AG04450 (cell line): Measurements from ENCODE around the gene CRADD. TPM values are rescaled to one million over a fixed set of nuclear protein-coding genes. Genes with fewer than 3 reads are reported as not detected.

Experiments used
- CTCF ChIA-PET: fragments of 300-600, 350-600 bp; formaldehyde crosslinking; extraction: SDS; loops from one replicate; lab custom pipeline; 2022; ENCODE audit warnings: antibody characterized with exemption, inconsistent platforms; lab: Charles Lee
- POLR2A ChIA-PET: fragments of 350-600 bp; formaldehyde crosslinking; extraction: SDS; loops from one replicate; lab custom pipeline; 2021; ENCODE audit warnings: antibody characterized with exemption, inconsistent platforms; lab: Yijun Ruan, JAX
- DNase-seq: peaks from one replicate; pipeline ENCODE4 v3.0.0-alpha.2; 2011; ENCODE audit warnings: low read depth, low spot score
- H3K27ac ChIP-seq: one replicate; pipeline ENCODE4 v1.5.1; 2012; ENCODE audit warnings: low read depth, low read length, control low read depth
- H3K27me3 ChIP-seq: one replicate; pipeline ENCODE4 v1.6.0; 2012; ENCODE audit warnings: low read length; ENCODE audit not compliant: control insufficient read depth, insufficient read depth
- H3K4me3 ChIP-seq: 2 replicates; pipeline ENCODE4 v1.5.1; 2011; ENCODE audit warnings: mild to moderate bottlenecking, low read depth, low read length, control low read depth
- H3K9me3 ChIP-seq: 2 replicates; pipeline ENCODE4 v1.5.1; 2012; ENCODE audit warnings: low read length; ENCODE audit not compliant: control insufficient read depth, insufficient read depth
- polyA plus RNA-seq: library from polyadenylated mRNA; depleted of rRNA; stranded (reverse); fragments of >200 nt; gene quantifications from 2 replicates; pipeline ENCODE4 v1.2.3, GENCODE V29; 2011
- TF ChIP-seq, protein P1 (sequence below): IDR thresholded peaks from 2 replicates; pipeline ENCODE4 v1.5.1; 2011; ENCODE audit warnings: low read depth, low read length, control low read depth, inconsistent platforms

The CRADD gene
- polyA plus RNA-seq, 1 experiment: 8.8 TPM

DNA sequence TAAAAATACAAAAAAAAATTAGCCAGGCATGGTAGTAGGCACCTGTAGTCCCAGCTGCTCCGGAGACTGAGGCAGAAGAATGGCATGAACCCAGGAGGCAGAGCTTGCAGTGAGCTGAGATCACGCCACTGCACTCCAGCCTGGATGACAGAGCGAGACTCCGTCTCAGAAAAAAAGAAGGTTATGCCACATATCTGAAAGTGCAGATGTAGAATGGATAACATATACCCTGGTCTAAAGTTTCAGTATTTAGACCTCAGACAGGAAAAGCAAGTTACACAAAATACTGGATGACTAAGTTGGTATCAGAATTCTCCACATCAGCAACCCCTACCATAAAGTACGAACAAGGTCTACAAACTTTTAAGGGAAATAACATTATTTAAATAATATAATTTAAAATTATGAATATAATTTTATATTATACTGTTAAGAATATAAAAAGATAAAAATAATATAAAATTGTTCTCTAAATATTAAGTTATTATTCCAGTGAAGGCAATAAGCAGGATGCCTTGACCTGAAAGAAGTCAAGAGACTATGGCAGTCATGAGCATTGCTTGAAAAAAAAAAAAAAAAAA, 169.9 kb downstream of the CRADD start:
- no peaks in the 10 kb centered on the region for H3K27me3 ChIP-seq
- no peak overlapping the region for H3K4me3 ChIP-seq
- TF ChIP-seq, protein P1, sequence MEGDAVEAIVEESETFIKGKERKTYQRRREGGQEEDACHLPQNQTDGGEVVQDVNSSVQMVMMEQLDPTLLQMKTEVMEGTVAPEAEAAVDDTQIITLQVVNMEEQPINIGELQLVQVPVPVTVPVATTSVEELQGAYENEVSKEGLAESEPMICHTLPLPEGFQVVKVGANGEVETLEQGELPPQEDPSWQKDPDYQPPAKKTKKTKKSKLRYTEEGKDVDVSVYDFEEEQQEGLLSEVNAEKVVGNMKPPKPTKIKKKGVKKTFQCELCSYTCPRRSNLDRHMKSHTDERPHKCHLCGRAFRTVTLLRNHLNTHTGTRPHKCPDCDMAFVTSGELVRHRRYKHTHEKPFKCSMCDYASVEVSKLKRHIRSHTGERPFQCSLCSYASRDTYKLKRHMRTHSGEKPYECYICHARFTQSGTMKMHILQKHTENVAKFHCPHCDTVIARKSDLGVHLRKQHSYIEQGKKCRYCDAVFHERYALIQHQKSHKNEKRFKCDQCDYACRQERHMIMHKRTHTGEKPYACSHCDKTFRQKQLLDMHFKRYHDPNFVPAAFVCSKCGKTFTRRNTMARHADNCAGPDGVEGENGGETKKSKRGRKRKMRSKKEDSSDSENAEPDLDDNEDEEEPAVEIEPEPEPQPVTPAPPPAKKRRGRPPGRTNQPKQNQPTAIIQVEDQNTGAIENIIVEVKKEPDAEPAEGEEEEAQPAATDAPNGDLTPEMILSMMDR: no peak
- no peak overlapping the region for H3K27ac ChIP-seq
- ChIA-PET POLR2A (no interaction called here), CTCF (no interaction called here)
- DNase-seq: no peak
- H3K9me3 ChIP-seq: peaks cover 4% of the 10 kb centered on the region; the same call in 1 of the 2 replicates

DNA sequence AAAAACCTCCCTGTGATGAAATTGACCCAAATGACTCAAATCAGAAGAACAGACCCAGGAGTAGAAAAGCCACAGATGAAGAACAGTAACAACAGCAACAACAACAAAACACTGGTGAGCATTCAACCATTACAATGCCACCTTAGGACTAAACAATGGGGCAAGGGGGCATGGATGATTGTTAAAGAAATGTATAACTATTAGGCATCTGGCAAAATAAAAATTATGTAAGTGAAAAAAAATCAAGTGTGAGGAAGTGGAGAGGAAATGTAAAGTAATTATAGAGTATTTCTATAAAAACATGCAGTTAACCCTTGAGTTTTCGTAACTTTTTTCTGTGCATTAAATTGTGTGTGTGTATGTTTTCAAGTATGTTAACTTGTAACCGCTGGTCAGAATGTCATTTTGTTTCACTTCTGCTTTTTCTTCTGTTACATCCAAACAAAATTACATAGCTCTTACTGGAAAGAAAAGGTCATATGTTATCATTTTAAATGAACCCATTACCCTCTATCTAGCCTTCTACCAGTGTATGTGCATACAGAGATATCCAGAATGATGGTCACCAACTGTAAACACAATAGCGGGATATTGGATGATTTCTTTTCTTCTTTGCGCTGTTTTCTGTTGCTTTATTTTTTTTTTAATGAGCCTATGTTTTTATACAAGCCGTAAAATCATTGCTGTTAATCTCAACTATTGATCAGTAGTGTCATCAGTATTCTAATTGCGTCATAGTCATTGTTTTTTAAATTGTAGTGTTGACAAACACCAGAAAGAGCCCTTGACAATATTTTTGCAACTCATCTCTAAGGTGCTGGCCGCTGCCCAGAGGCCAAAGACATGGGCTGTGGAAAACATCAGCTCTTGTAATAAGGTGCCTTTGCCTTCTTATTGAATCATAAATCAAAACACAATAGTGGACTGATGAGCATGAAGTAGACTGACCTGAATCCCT, 170.6 kb downstream of the CRADD start:
- Histone ChIP-seq H3K27ac (no peak overlapping the region), H3K27me3 (no peaks in the 10 kb centered on the region), H3K9me3 (peaks cover 4% of the 10 kb centered on the region; the same call in 1 of the 2 replicates), H3K4me3 (no peak overlapping the region)
- ChIA-PET POLR2A (no interaction called here), CTCF (no interaction called here)
- no peak for DNase-seq
- TF ChIP-seq, protein P1: no peak

DNA sequence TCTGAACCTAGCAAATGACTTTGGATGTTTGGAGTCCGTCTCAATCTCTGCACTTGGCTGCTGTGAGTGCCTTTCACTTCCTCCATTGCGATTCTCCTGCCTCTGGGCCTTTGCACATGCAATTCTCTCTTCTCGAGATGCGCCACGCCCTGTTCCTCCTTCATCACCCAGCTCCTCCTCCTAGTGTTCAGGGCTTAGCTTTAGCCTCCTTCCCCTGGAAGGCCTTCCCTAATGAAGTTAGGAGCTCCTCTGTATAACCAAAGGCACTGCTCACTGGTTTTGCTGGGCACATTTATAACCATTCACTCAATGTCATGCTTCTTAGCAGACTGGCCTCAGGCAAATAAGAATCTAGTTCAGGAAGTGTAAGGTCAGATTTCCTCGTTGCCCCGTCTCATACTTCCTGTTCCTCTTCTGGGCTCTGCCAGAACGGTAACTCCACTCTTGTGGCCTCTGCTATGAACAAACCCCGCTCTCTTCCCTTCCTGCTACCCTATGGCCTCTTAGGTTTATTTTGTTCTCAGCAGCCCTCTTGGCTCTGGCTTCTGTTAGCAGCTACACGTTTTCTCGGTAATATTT, 171.4 kb downstream of the CRADD start:
- ChIA-PET POLR2A (no interaction called here), CTCF (no interaction called here)

DNA sequence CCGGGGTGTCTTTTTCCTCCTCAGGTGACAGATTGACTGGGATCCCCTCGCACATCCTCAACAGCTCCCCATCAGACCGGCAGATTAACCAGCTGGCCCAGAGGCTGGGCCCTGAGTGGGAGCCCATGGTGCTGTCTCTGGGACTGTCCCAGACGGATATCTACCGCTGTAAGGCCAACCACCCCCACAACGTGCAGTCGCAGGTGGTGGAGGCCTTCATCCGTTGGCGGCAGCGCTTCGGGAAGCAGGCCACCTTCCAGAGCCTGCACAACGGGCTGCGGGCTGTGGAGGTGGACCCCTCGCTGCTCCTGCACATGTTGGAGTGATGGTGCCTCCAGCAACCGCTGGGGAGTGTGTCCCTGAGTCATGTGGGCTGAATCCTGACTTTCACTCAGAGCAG, 172.8 kb downstream of the CRADD start:
- H3K4me3 ChIP-seq: no peak overlapping the region
- peaks cover 4% of the 10 kb centered on the region; the same call in 1 of the 2 replicates for H3K9me3 ChIP-seq
- H3K27ac ChIP-seq: no peak overlapping the region
- H3K27me3 ChIP-seq: no peaks in the 10 kb centered on the region
- TF ChIP-seq, protein P1: no peak
- DNase-seq: no peak
- CTCF ChIA-PET: no interaction called here
- POLR2A ChIA-PET: no interaction called here

More for the DNA sequence above, 171.4 kb downstream of the CRADD start:
- H3K27me3 ChIP-seq: no peaks in the 10 kb centered on the region
- H3K27ac ChIP-seq: no peak overlapping the region
- H3K9me3 ChIP-seq: peaks cover 4% of the 10 kb centered on the region; the same call in 1 of the 2 replicates
- TF ChIP-seq, protein P1: no peak
- no peak overlapping the region for H3K4me3 ChIP-seq
- DNase-seq: no peak
